HS-27A (cell line): ENCODE data around the gene FRAS1.
"Not testable (repeated sequence)": the region's sequence is repeated elsewhere in the genome, so short reads cannot be mapped to it uniquely, and the experiment has no call there.

Experiments
- DNase-seq: peaks from one replicate; pipeline ENCODE4 v3.0.0-alpha.2; 2012; ENCODE audit warnings: low read depth, missing footprints

Gene FRAS1

GRCh38 chr4:78512357-78512920 lies 455.3 kb downstream of the FRAS1 start:
- DNase-seq: no peak

GRCh38 chr4:78513411-78513975 lies 456.4 kb downstream of the FRAS1 start:
- DNase-seq: no peak

- no peak for DNase-seq
Observed at GRCh38 chr4:78517050-78517652, 460.0 kb downstream of the FRAS1 start.

GRCh38 chr4:78518561-78518960 lies 461.4 kb downstream of the FRAS1 start:
- DNase-seq: no peak

GRCh38 chr4:78519962-78520361 lies 462.8 kb downstream of the FRAS1 start:
- no peak for DNase-seq

GRCh38 chr4:78520808-78521226 lies 463.7 kb downstream of the FRAS1 start:
- no peak for DNase-seq

- no peak for DNase-seq
Observed at GRCh38 chr4:78524009-78524408, 466.9 kb downstream of the FRAS1 start.

GRCh38 chr4:78525559-78525958 lies 468.4 kb downstream of the FRAS1 start:
- DNase-seq: no peak

- DNase-seq: no peak
Observed at GRCh38 chr4:78527103-78527502, 470.0 kb downstream of the FRAS1 start.

GRCh38 chr4:78527555-78527954 lies 470.4 kb downstream of the FRAS1 start:
- no peak for DNase-seq

- no peak for DNase-seq
Observed at GRCh38 chr4:78528327-78528726, 471.2 kb downstream of the FRAS1 start.

- DNase-seq: no peak
Observed at GRCh38 chr4:78529569-78530209, 472.6 kb downstream of the FRAS1 start.

- DNase-seq: no peak
Observed at GRCh38 chr4:78532046-78532445, 474.9 kb downstream of the FRAS1 start.

GRCh38 chr4:78533854-78534253 lies 476.7 kb downstream of the FRAS1 start:
- no peak for DNase-seq

GRCh38 chr4:78534286-78534955 lies 477.3 kb downstream of the FRAS1 start:
- DNase-seq: no peak

- DNase-seq: no peak
Observed at GRCh38 chr4:78542373-78542772, 485.2 kb downstream of the FRAS1 start.

GRCh38 chr4:78543424-78544125 lies 486.5 kb downstream of the FRAS1 start:
- no peak for DNase-seq

- no peak for DNase-seq
Observed at GRCh38 chr4:78544678-78545077, 487.6 kb downstream of the FRAS1 start.

GRCh38 chr4:78545275-78546246 lies 488.4 kb downstream of the FRAS1 start:
- DNase-seq: no peak

GRCh38 chr4:78547899-78548298 lies 490.8 kb downstream of the FRAS1 start:
- DNase-seq: not testable (repeated sequence)

GRCh38 chr4:78548889-78549288 lies 491.8 kb downstream of the FRAS1 start:
- DNase-seq: not testable (repeated sequence)
